Measurements from ENCODE around the gene NRBP1. TPM values are rescaled to one million over a fixed set of nuclear protein-coding genes. Genes with fewer than 3 reads are reported as not detected.

Gene NRBP1
- total and polyA plus RNA-seq, 8 donors = 12.5 to 69.8 (median 49.9) TPM

- peak in 1 of 2 donors; percentile 89 for DNase-seq
- Histone ChIP-seq H3K36me3 (peaks cover 20 to 88% (median 63%) of the 10 kb centered on the region in 4 donors), H3K4me1 (no peaks in the 10 kb centered on the region), H3K27me3 (no peaks in the 10 kb centered on the region), H3K27ac (no peak overlapping the region), H3K4me3 (no peak overlapping the region), H3K9me3 (no peaks in the 10 kb centered on the region)
- WGBS, 5 donors = 36 to 59% (median 49%) methylated on average over 8 of the region's 8 CpGs
- intact Hi-C loops (cut with DNase I; ENCODE audit: low total_unique reads) = no loop called here
- TF ChIP-seq EP300 (IDR thresholded peaks at IDR 0.05) = no peak
- TF ChIP-seq, protein P1, sequence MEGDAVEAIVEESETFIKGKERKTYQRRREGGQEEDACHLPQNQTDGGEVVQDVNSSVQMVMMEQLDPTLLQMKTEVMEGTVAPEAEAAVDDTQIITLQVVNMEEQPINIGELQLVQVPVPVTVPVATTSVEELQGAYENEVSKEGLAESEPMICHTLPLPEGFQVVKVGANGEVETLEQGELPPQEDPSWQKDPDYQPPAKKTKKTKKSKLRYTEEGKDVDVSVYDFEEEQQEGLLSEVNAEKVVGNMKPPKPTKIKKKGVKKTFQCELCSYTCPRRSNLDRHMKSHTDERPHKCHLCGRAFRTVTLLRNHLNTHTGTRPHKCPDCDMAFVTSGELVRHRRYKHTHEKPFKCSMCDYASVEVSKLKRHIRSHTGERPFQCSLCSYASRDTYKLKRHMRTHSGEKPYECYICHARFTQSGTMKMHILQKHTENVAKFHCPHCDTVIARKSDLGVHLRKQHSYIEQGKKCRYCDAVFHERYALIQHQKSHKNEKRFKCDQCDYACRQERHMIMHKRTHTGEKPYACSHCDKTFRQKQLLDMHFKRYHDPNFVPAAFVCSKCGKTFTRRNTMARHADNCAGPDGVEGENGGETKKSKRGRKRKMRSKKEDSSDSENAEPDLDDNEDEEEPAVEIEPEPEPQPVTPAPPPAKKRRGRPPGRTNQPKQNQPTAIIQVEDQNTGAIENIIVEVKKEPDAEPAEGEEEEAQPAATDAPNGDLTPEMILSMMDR (IDR thresholded peaks at IDR 0.05) = no peak
- no peak for TF ChIP-seq POLR2AphosphoS5 (IDR thresholded peaks at IDR 0.05)
- TF ChIP-seq POLR2A (IDR thresholded peaks at IDR 0.05) = no peak
Observed at GRCh38 chr2:27461118-27461517, 32.7 kb downstream of the NRBP1 start.

DNA sequence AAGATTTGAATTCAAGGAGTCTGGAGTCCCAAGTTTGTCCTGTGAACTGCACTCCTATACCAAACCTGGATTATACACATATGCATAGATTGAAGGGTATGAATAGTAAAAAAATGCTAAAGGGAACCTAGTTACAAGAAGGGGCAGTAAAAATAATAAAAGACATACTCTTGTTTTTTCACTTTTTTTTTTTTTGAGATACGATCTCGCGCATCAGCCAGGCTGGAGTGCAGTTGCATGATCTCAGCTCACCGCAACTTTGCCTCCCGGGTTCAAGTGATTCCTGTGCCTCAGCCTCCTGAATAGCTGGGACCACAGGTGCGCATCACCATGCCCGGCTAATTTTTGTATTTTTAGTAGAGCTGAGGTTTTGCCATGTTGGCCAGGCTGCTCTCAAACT is 36.0 kb downstream of the NRBP1 start:
- intact Hi-C loops (cut with DNase I; ENCODE audit: low total_unique reads) = no loop called here
- no peaks in the 10 kb centered on the region for H3K4me1 ChIP-seq
- H3K27me3 ChIP-seq = no peaks in the 10 kb centered on the region

GRCh38 chr2:27471961-27472360 is 43.5 kb downstream of the NRBP1 start:
- DNase-seq = no peak
- intact Hi-C loops (cut with DNase I; ENCODE audit: low total_unique reads) = no loop called here
- 86 to 94% (median 90%) methylated on average over 5 of the region's 5 CpGs for WGBS, 5 donors
- TF ChIP-seq POLR2A (IDR thresholded peaks at IDR 0.05) = no peak
- TF ChIP-seq, protein P1 (IDR thresholded peaks at IDR 0.05) = no peak
- no peak for TF ChIP-seq EP300 (IDR thresholded peaks at IDR 0.05)
- TF ChIP-seq POLR2AphosphoS5 (IDR thresholded peaks at IDR 0.05) = no peak
- Histone ChIP-seq H3K4me1 (no peaks in the 10 kb centered on the region), H3K27ac (no peak overlapping the region), H3K4me3 (no peak overlapping the region), H3K9me3 (no peaks in the 10 kb centered on the region), H3K27me3 (no peaks in the 10 kb centered on the region), H3K36me3 (peaks cover 15 to 83% (median 61%) of the 10 kb centered on the region in 4 donors)

More for the DNA sequence above, 36.0 kb downstream of the NRBP1 start:
- H3K27ac ChIP-seq = no peak overlapping the region
- H3K9me3 ChIP-seq = no peaks in the 10 kb centered on the region
- DNase-seq = no peak
- peaks cover under 1 to 68% (median 30%) of the 10 kb centered on the region in 4 donors for H3K36me3 ChIP-seq
- no peak overlapping the region for H3K4me3 ChIP-seq
- TF ChIP-seq POLR2A (IDR thresholded peaks at IDR 0.05) (no peak), EP300 (IDR thresholded peaks at IDR 0.05) (no peak), POLR2AphosphoS5 (IDR thresholded peaks at IDR 0.05) (no peak)
- TF ChIP-seq, protein P1 (IDR thresholded peaks at IDR 0.05) = no peak
- 93 to 99% (median 98%) methylated on average over 7 of the region's 7 CpGs for WGBS, 5 donors

- WGBS, 5 donors = 68 to 82% (median 72%) methylated on average over 3 of the region's 3 CpGs
- Histone ChIP-seq H3K4me1 (peaks cover 6 to 34% (median 23%) of the 10 kb centered on the region in 4 donors), H3K4me3 (no peak overlapping the region), H3K9me3 (no peaks in the 10 kb centered on the region), H3K27me3 (no peaks in the 10 kb centered on the region), H3K27ac (no peak overlapping the region), H3K36me3 (peaks cover 6 to 52% (median 45%) of the 10 kb centered on the region in 4 donors)
- DNase-seq = no peak
- intact Hi-C loops (cut with DNase I; ENCODE audit: low total_unique reads) = no loop called here
- no peak for TF ChIP-seq POLR2A (IDR thresholded peaks at IDR 0.05)
- no peak for TF ChIP-seq EP300 (IDR thresholded peaks at IDR 0.05)
- no peak for TF ChIP-seq POLR2AphosphoS5 (IDR thresholded peaks at IDR 0.05)
- TF ChIP-seq, protein P1 (IDR thresholded peaks at IDR 0.05) = no peak
Observed at GRCh38 chr2:27485496-27485895, 57.1 kb downstream of the NRBP1 start.

Data from stomach (tissue), 9 donors.